PFSK-1 (cell line): ENCODE data around the gene PVALEF.

Experiments used
- POLR2AphosphoS5 ChIP-seq: IDR thresholded peaks from 2 replicates; pipeline ENCODE4 v1.6.1; 2012; ENCODE audit warnings: low read depth, mild to moderate bottlenecking, control low read depth, low read length, moderate library complexity
- SIN3A ChIP-seq: IDR thresholded peaks from 2 replicates; pipeline ENCODE4 v1.6.1; 2012; ENCODE audit warnings: mild to moderate bottlenecking, low read length, moderate library complexity, borderline replicate concordance; ENCODE audit not compliant: insufficient read depth

DNA sequence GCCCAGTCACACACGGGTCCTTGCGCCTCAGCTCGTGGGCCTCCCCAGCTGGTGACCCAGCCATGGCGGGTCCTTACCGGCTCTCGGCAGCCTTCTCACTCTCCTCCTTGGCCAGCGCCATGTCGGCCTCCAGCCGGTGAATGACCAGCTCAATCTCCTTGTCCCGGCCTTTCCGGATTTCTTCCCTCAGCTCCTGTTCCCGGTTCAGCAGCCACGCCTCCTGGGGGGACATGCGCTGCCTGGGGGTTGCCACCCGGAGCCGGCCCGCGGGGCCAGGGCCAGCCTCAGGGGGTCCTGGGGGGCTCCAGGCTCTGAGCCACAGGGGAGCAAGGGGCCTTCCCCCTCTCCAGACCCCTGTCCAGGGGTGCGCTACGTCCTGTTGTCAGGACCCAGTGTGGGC lies 25.8 kb downstream of the PVALEF start:
- TF ChIP-seq SIN3A (no peak), POLR2AphosphoS5 (no peak)
